HepG2 (cell line): ENCODE data around the gene ZBTB21. TPM values are rescaled to one million over a fixed set of nuclear protein-coding genes. Genes with fewer than 3 reads are reported as not detected.

Source experiments
- ATAD3A ChIP-seq: sonication (generic); formaldehyde crosslinking; IDR thresholded peaks from 2 replicates; pipeline ENCODE4 v1.4.0; 2020; ENCODE audit warnings: missing genetic modification reagents
- ELF1 ChIP-seq: sonication (generic); formaldehyde crosslinking; IDR thresholded peaks from 2 replicates; pipeline ENCODE4 v1.4.0; 2020; ENCODE audit warnings: missing genetic modification reagents
- EP300 ChIP-seq, 3 experiments: sonication (generic) in 1 of 3; formaldehyde crosslinking in 1 of 3; IDR thresholded peaks; 2 replicates each; pipeline versions ENCODE4 v1.5.1 to v1.6.1; 2011 to 2020; ENCODE audit warnings: low read depth in 2 of 3, low read length in 2 of 3, borderline replicate concordance in 1 of 3, improper control_type of control experiment in 1 of 3, mild to moderate bottlenecking in 1 of 3, missing genetic modification reagents in 1 of 3, moderate library complexity in 1 of 3
- FOXO4 ChIP-seq: sonication (generic); formaldehyde crosslinking; conservative IDR thresholded peaks from 2 replicates; pipeline ENCODE4 v1.8.1; 2023; ENCODE audit warnings: missing genetic modification reagents
- HDAC2 ChIP-seq: sonication (generic); formaldehyde crosslinking; IDR thresholded peaks from 2 replicates; pipeline ENCODE4 v1.4.0; 2020; ENCODE audit warnings: missing genetic modification reagents
- IRF2 ChIP-seq: IDR thresholded peaks from 2 replicates; pipeline ENCODE4 v1.6.1; 2018; ENCODE audit warnings: missing genetic modification reagents, missing compliant biosample characterization
- MEIS2 ChIP-seq: sonication (generic); formaldehyde crosslinking; IDR thresholded peaks from 2 replicates; pipeline ENCODE4 v1.9.0; 2021; ENCODE audit warnings: mild to moderate bottlenecking, missing genetic modification reagents
- NFATC3 ChIP-seq: sonication (generic); formaldehyde crosslinking; IDR thresholded peaks from 2 replicates; pipeline ENCODE4 v1.5.1; 2020; ENCODE audit warnings: mild to moderate bottlenecking, missing genetic modification reagents
- SMAD9 ChIP-seq: sonication (generic); formaldehyde crosslinking; IDR thresholded peaks from 2 replicates; pipeline ENCODE4 v1.5.1; 2020; ENCODE audit warnings: mild to moderate bottlenecking, missing genetic modification reagents
- THAP11 ChIP-seq: IDR thresholded peaks from 2 replicates; pipeline ENCODE4 v1.6.1; 2016; ENCODE audit warnings: missing biosample characterization, missing genetic modification reagents
- THAP8 ChIP-seq: sonication (generic); formaldehyde crosslinking; IDR thresholded peaks from 2 replicates; pipeline ENCODE4 v1.5.1; 2020; ENCODE audit warnings: missing genetic modification reagents, mild to moderate bottlenecking, borderline replicate concordance
- ZGPAT ChIP-seq: IDR thresholded peaks from 2 replicates; pipeline ENCODE4 v1.6.1; 2016; ENCODE audit warnings: mild to moderate bottlenecking
- ZMAT3 ChIP-seq: sonication (generic); formaldehyde crosslinking; conservative IDR thresholded peaks from 2 replicates; pipeline ENCODE4 v1.7.0; 2021; ENCODE audit warnings: missing genetic modification reagents
- ZNF24 ChIP-seq: fragments of 450-650 bp; IDR thresholded peaks from 2 replicates; pipeline ENCODE4 v1.6.1; 2017; ENCODE audit warnings: antibody characterized with exemption, mild to moderate bottlenecking
- ZNF253 ChIP-seq: sonication (generic); formaldehyde crosslinking; IDR thresholded peaks from 2 replicates; pipeline ENCODE4 v1.8.0; 2022; ENCODE audit warnings: mild to moderate bottlenecking, missing genetic modification reagents, borderline replicate concordance
- ZNF280D ChIP-seq: sonication (generic); formaldehyde crosslinking; IDR thresholded peaks from 2 replicates; pipeline ENCODE4 v1.5.1; 2020; ENCODE audit warnings: mild to moderate bottlenecking, missing genetic modification reagents
- ZNF296 ChIP-seq: sonication (generic); formaldehyde crosslinking; conservative IDR thresholded peaks from 2 replicates; pipeline ENCODE4 v1.5.0; 2020; ENCODE audit warnings: mild to moderate bottlenecking, missing genetic modification reagents
- ZNF451 ChIP-seq: sonication (generic); formaldehyde crosslinking; IDR thresholded peaks from 2 replicates; pipeline ENCODE4 v1.5.0; 2020; ENCODE audit warnings: mild to moderate bottlenecking, missing genetic modification reagents
- ZNF510 ChIP-seq: sonication (generic); formaldehyde crosslinking; IDR thresholded peaks from 2 replicates; pipeline ENCODE4 v1.4.0; 2020; ENCODE audit warnings: low read depth, mild to moderate bottlenecking, missing genetic modification reagents
- ZNF615 ChIP-seq: sonication (generic); formaldehyde crosslinking; IDR thresholded peaks from 2 replicates; pipeline ENCODE4 v1.5.0; 2020; ENCODE audit warnings: mild to moderate bottlenecking, missing genetic modification reagents, borderline replicate concordance
- ZNF652 ChIP-seq: IDR thresholded peaks from 2 replicates; pipeline ENCODE4 v1.6.1; 2016; ENCODE audit warnings: low read depth, borderline replicate concordance
- ZNF850 ChIP-seq: sonication (generic); formaldehyde crosslinking; conservative IDR thresholded peaks from 2 replicates; pipeline ENCODE4 v1.9.0; 2021; ENCODE audit warnings: mild to moderate bottlenecking, missing genetic modification reagents
- ZSCAN22 ChIP-seq: sonication (generic); formaldehyde crosslinking; IDR thresholded peaks from 2 replicates; pipeline ENCODE4 v1.4.0; 2020; ENCODE audit warnings: mild to moderate bottlenecking, missing genetic modification reagents
- polyA plus RNA-seq, 8 experiments: library from polyadenylated mRNA; depleted of rRNA in 3 of 8; stranded (reverse) in 7 of 8; unstranded in 1 of 8; fragments of >200 nt; fragmentation: Illumina TruSeq in 4 of 8; extraction: Trizol in 4 of 8; gene quantifications; 2 replicates each; pipeline versions ENCODE4 v1.2.1 to v1.2.3, GENCODE V29; 2011 to 2016; ENCODE audit warnings: low read depth in 4 of 8, missing spikeins in 1 of 8, mixed read lengths in 1 of 8; ENCODE audit not compliant: insufficient read depth in 1 of 8
- total RNA-seq, 5 experiments: library from RNA; depleted of rRNA; stranded (reverse); fragments of >200 nt; fragmentation: Illumina TruSeq; extraction: Trizol; gene quantifications; 2 replicates each; pipeline ENCODE4 v1.2.3, GENCODE V29; 2016; ENCODE audit warnings: low read depth in 1 of 5

ZBTB21 gene
- total and polyA plus RNA-seq, 2 of the 13 experiments (the other 11 are each of a cell fraction or from before 2014, with no cell fraction given) = 4.5 to 6.1 TPM

GRCh38 chr21:42009018-42009830 is 936 bp downstream of the ZBTB21 start (continued):
- TF ChIP-seq THAP8 (CRISPR knock-in tag) = no peak; the same call in 1 of the 2 replicates
- no peak for TF ChIP-seq FOXO4
- TF ChIP-seq THAP11 (CRISPR knock-in tag) = no peak
- no peak for TF ChIP-seq ZSCAN22
- no peak for TF ChIP-seq ZNF615 (CRISPR knock-in tag)
- no peak for TF ChIP-seq ELF1 (CRISPR knock-in tag)
- no peak for TF ChIP-seq EP300 (IDR thresholded peaks at IDR 0.05; ENCODE audit: low read depth in 2 of 2, low read length in 2 of 2)
- TF ChIP-seq EP300 (CRISPR knock-in tag; IDR thresholded peaks at IDR 0.05; ENCODE audit: borderline replicate concordance) = no peak
- TF ChIP-seq HDAC2 (CRISPR knock-in tag) = no peak
- TF ChIP-seq NFATC3 (CRISPR knock-in tag) = no peak
- TF ChIP-seq MEIS2 = peak; percentile 36; the same call in 1 of the 2 replicates
- no peak for TF ChIP-seq ATAD3A (CRISPR knock-in tag)
- no peak for TF ChIP-seq ZNF510 (CRISPR knock-in tag)
- TF ChIP-seq ZMAT3 (CRISPR knock-in tag) = no peak; the same call in 1 of the 2 replicates
- TF ChIP-seq ZGPAT = peak; percentile 17; the same call in 1 of the 2 replicates
- no peak for TF ChIP-seq ZNF24
- no peak for TF ChIP-seq ZNF253
- no peak for TF ChIP-seq IRF2 (CRISPR knock-in tag)
- TF ChIP-seq SMAD9 (CRISPR knock-in tag) = 0 out of 2 replicates have a peak, but pooled peaks have one; percentile 66
- no peak for TF ChIP-seq ZNF850 (CRISPR knock-in tag)
- no peak for TF ChIP-seq ZNF296
- TF ChIP-seq ZNF451 (CRISPR knock-in tag) = 0 out of 2 replicates have a peak, but pooled peaks have one; percentile 56
- no peak for TF ChIP-seq ZNF280D (CRISPR knock-in tag)
- no peak for TF ChIP-seq ZNF652
